Measurements from ENCODE around the gene ADAMTS16.

DNA sequence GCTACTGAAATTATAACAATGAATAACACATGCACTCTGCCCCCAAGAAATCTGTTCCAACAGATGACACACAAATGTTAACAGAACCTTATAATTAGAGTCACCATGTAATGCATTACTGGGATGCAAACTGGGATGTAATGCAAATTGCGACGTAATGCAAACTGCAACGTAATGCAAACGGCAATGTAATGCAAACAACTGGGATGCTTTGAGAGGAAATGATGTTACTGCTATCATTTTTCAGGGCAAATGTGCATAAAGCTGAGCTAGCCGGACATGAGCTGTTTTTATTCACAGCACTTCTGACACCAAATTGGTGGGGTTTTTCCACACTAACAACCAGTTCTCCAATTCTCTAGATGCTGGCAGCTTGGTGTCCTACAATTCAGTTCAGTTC lies 117.2 kb downstream of the ADAMTS16 start:
- TF ChIP-seq, protein P1, sequence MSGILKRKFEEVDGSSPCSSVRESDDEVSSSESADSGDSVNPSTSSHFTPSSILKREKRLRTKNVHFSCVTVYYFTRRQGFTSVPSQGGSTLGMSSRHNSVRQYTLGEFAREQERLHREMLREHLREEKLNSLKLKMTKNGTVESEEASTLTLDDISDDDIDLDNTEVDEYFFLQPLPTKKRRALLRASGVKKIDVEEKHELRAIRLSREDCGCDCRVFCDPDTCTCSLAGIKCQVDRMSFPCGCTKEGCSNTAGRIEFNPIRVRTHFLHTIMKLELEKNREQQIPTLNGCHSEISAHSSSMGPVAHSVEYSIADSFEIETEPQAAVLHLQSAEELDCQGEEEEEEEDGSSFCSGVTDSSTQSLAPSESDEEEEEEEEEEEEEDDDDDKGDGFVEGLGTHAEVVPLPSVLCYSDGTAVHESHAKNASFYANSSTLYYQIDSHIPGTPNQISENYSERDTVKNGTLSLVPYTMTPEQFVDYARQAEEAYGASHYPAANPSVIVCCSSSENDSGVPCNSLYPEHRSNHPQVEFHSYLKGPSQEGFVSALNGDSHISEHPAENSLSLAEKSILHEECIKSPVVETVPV (CRISPR knock-in tag; IDR thresholded peaks at IDR 0.05), result no peak
- TF ChIP-seq SNAI2 (CRISPR knock-in tag; IDR thresholded peaks at IDR 0.05) (no peak), RARB (CRISPR knock-in tag; IDR thresholded peaks at IDR 0.05) (no peak), ZFP30 (CRISPR knock-in tag; IDR thresholded peaks at IDR 0.05) (no peak)

All from SK-N-SH treated with all-trans-retinoic acid at 6 μM for 48 hours (cell line).